ENCODE results near the gene KIF16B.
A peak's percentile ranks its signal among the peaks of the same experiment; 100 is the strongest.

The KIF16B gene

DNA sequence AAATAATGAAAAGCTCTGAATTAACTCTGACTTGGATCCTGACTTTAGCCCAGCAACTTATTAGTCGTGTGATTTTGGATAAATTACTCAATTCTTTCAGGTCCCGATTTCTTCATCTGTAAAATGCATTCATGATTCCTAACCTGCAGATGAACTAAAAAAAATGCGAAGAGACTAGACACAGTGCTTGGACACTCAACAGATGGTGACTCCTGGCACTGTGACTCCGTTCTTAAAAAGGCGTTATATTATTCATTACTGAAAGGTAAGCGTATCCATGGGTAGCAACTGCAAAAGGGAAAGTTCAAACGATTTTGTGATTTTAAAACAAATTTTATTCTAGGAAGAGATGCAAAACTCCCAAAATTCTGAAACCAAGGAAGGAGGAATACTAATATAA is 226.3 kb downstream of the KIF16B start:
- Histone ChIP-seq H3K9ac (ENCODE audit: low read length) (no peak overlapping the region), H3K36me3 (ENCODE audit: control insufficient read depth, insufficient read depth, low read length, severe bottlenecking) (no peaks in the 10 kb centered on the region), H3K4me3 (ENCODE audit: low read length) (no peak overlapping the region), H3K9me3 (ENCODE audit: control insufficient read depth, low read length) (no peaks in the 10 kb centered on the region), H3K27me3 (replicated peaks; ENCODE audit: control insufficient read depth, insufficient read depth, low read length) (no peaks in the 10 kb centered on the region), H3K4me1 (ENCODE audit: control insufficient read depth, insufficient read depth, low read length) (peaks cover 10% of the 10 kb centered on the region)
- DNase-seq (ENCODE audit: low read depth), result no peak

DNA sequence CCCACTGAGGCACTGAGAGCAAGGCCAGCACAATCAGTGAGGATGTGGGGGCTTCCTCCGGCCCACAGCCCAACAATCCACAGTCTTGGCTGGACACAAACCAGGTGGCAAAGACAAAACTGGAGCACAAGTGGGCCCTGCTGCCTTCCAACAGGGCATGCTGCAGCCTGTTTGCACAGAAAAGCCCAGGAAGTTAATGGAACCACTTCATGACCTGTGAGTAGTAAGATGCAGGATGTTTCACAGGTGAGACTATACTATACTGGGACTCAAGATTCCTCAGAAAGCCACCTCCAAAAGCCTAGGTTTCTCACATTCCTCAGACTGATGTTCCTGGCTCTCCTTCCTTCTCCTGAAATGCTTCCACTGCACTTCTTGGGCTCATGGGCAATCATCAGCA is 235.5 kb downstream of the KIF16B start:
- peaks cover 5% of the 10 kb centered on the region for H3K9me3 ChIP-seq (ENCODE audit: control insufficient read depth, low read length)
- H3K4me1 ChIP-seq (ENCODE audit: control insufficient read depth, insufficient read depth, low read length), result no peaks in the 10 kb centered on the region
- H3K27me3 ChIP-seq (replicated peaks; ENCODE audit: control insufficient read depth, insufficient read depth, low read length), result no peaks in the 10 kb centered on the region
- no peak for DNase-seq (ENCODE audit: low read depth)
- no peak overlapping the region for H3K4me3 ChIP-seq (ENCODE audit: low read length)
- no peak overlapping the region for H3K9ac ChIP-seq (ENCODE audit: low read length)
- peaks cover 12% of the 10 kb centered on the region for H3K36me3 ChIP-seq (ENCODE audit: control insufficient read depth, insufficient read depth, low read length, severe bottlenecking)

DNA sequence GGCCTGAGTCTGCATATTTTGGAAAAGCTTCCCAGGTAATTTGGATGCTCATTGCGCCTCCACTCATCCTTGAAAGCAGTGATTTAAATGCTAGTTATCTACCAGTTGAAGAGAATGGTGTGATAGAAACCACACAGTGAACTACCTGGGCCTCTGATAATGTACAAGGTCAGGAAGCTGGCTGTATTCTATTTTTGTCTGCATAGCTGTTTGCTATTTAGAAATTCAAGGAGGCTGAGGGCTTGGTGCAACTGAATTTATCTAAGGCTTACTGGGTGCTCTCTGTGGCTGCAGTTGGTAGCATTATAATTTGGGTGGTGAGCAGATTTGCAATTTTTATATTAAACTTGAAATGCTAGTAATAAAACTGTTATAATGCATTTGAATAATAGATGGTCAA is 245.6 kb downstream of the KIF16B start:
- Histone ChIP-seq H3K36me3 (ENCODE audit: control insufficient read depth, insufficient read depth, low read length, severe bottlenecking) (no peaks in the 10 kb centered on the region), H3K27me3 (replicated peaks; ENCODE audit: control insufficient read depth, insufficient read depth, low read length) (no peaks in the 10 kb centered on the region), H3K4me1 (ENCODE audit: control insufficient read depth, insufficient read depth, low read length) (peaks cover 6% of the 10 kb centered on the region), H3K9me3 (ENCODE audit: control insufficient read depth, low read length) (no peaks in the 10 kb centered on the region), H3K4me3 (ENCODE audit: low read length) (no peak overlapping the region), H3K9ac (ENCODE audit: low read length) (no peak overlapping the region)
- no peak for DNase-seq (ENCODE audit: low read depth)

DNA sequence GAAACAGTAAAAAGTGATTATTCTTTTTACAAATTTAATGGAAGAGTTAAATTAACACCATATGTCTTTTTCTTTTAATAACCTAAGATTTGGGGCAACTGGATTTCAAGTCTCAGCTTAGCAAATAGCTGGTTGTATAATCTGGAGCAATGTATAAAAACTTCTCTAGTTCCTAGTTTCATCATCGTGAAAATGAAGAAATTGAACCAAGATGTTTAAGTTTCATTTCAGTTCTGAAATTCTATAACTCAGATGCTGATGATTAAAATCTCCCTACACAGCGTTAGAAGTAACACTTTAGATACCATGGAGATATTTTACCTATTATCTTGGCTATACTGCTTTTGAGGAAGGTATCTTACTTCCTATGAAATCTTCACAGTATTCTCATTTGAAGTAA is 252.0 kb downstream of the KIF16B start:
- Histone ChIP-seq H3K4me3 (ENCODE audit: low read length) (no peak overlapping the region), H3K36me3 (ENCODE audit: control insufficient read depth, insufficient read depth, low read length, severe bottlenecking) (no peaks in the 10 kb centered on the region), H3K9me3 (ENCODE audit: control insufficient read depth, low read length) (no peaks in the 10 kb centered on the region), H3K4me1 (ENCODE audit: control insufficient read depth, insufficient read depth, low read length) (peaks cover 17% of the 10 kb centered on the region), H3K27me3 (replicated peaks; ENCODE audit: control insufficient read depth, insufficient read depth, low read length) (no peaks in the 10 kb centered on the region), H3K9ac (ENCODE audit: low read length) (peak overlapping the region; percentile 25)
- peak; percentile 44 for DNase-seq (ENCODE audit: low read depth)

- Histone ChIP-seq H3K9me3 (ENCODE audit: control insufficient read depth, low read length) (no peaks in the 10 kb centered on the region), H3K27me3 (replicated peaks; ENCODE audit: control insufficient read depth, insufficient read depth, low read length) (no peaks in the 10 kb centered on the region), H3K4me3 (ENCODE audit: low read length) (no peak overlapping the region), H3K36me3 (ENCODE audit: control insufficient read depth, insufficient read depth, low read length, severe bottlenecking) (no peaks in the 10 kb centered on the region), H3K9ac (ENCODE audit: low read length) (no peak overlapping the region), H3K4me1 (ENCODE audit: control insufficient read depth, insufficient read depth, low read length) (peaks cover 11% of the 10 kb centered on the region)
- DNase-seq (ENCODE audit: low read depth), result no peak
Measured at GRCh38 chr20:16317445-16318362, 255.5 kb downstream of the KIF16B start.

- DNase-seq (ENCODE audit: low read depth), result peak; percentile 5
- Histone ChIP-seq H3K4me3 (ENCODE audit: low read length) (no peak overlapping the region), H3K4me1 (ENCODE audit: control insufficient read depth, insufficient read depth, low read length) (peaks cover 6% of the 10 kb centered on the region), H3K9ac (ENCODE audit: low read length) (no peak overlapping the region), H3K36me3 (ENCODE audit: control insufficient read depth, insufficient read depth, low read length, severe bottlenecking) (no peaks in the 10 kb centered on the region), H3K27me3 (replicated peaks; ENCODE audit: control insufficient read depth, insufficient read depth, low read length) (no peaks in the 10 kb centered on the region), H3K9me3 (ENCODE audit: control insufficient read depth, low read length) (no peaks in the 10 kb centered on the region)
Measured at GRCh38 chr20:16316513-16316912, 256.7 kb downstream of the KIF16B start.

GRCh38 chr20:16314748-16315159 is 258.5 kb downstream of the KIF16B start:
- no peak for DNase-seq (ENCODE audit: low read depth)
- H3K9ac ChIP-seq (ENCODE audit: low read length), result no peak overlapping the region
- no peak overlapping the region for H3K4me3 ChIP-seq (ENCODE audit: low read length)
- peaks cover 4% of the 10 kb centered on the region for H3K4me1 ChIP-seq (ENCODE audit: control insufficient read depth, insufficient read depth, low read length)
- H3K27me3 ChIP-seq (replicated peaks; ENCODE audit: control insufficient read depth, insufficient read depth, low read length), result no peaks in the 10 kb centered on the region
- no peaks in the 10 kb centered on the region for H3K36me3 ChIP-seq (ENCODE audit: control insufficient read depth, insufficient read depth, low read length, severe bottlenecking)
- H3K9me3 ChIP-seq (ENCODE audit: control insufficient read depth, low read length), result no peaks in the 10 kb centered on the region

- Histone ChIP-seq H3K4me3 (ENCODE audit: low read length) (no peak overlapping the region), H3K4me1 (ENCODE audit: control insufficient read depth, insufficient read depth, low read length) (peaks cover 4% of the 10 kb centered on the region), H3K9ac (ENCODE audit: low read length) (no peak overlapping the region), H3K27me3 (replicated peaks; ENCODE audit: control insufficient read depth, insufficient read depth, low read length) (no peaks in the 10 kb centered on the region), H3K9me3 (ENCODE audit: control insufficient read depth, low read length) (no peaks in the 10 kb centered on the region), H3K36me3 (ENCODE audit: control insufficient read depth, insufficient read depth, low read length, severe bottlenecking) (no peaks in the 10 kb centered on the region)
- DNase-seq (ENCODE audit: low read depth), result no peak
Measured at GRCh38 chr20:16314320-16314719, 258.9 kb downstream of the KIF16B start.

GRCh38 chr20:16313917-16314316 is 259.3 kb downstream of the KIF16B start:
- no peaks in the 10 kb centered on the region for H3K27me3 ChIP-seq (replicated peaks; ENCODE audit: control insufficient read depth, insufficient read depth, low read length)
- no peak overlapping the region for H3K9ac ChIP-seq (ENCODE audit: low read length)
- no peaks in the 10 kb centered on the region for H3K9me3 ChIP-seq (ENCODE audit: control insufficient read depth, low read length)
- no peak overlapping the region for H3K4me3 ChIP-seq (ENCODE audit: low read length)
- no peak for DNase-seq (ENCODE audit: low read depth)
- H3K4me1 ChIP-seq (ENCODE audit: control insufficient read depth, insufficient read depth, low read length), result peaks cover 5% of the 10 kb centered on the region
- H3K36me3 ChIP-seq (ENCODE audit: control insufficient read depth, insufficient read depth, low read length, severe bottlenecking), result no peaks in the 10 kb centered on the region

DNA sequence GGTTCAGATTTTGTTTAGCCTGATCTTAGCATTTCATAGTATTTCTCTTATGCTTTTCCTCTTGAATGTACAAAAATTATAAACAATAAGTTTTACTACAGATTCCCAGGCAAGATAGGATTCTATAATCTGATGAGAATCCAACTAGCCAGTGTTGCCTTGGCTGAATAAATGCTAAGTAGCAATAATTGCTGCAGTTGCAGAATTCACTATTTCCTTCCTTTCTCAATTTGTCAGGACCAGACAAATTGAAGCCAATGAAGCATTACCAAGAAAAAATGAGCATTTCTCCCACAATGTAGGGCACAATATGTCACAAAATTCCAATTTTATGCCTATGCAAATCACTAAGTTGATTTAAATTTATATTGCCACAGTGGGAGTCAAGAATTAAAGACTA is 260.2 kb downstream of the KIF16B start:
- no peak for DNase-seq (ENCODE audit: low read depth)
- Histone ChIP-seq H3K9me3 (ENCODE audit: control insufficient read depth, low read length) (no peaks in the 10 kb centered on the region), H3K9ac (ENCODE audit: low read length) (no peak overlapping the region), H3K27me3 (replicated peaks; ENCODE audit: control insufficient read depth, insufficient read depth, low read length) (no peaks in the 10 kb centered on the region), H3K36me3 (ENCODE audit: control insufficient read depth, insufficient read depth, low read length, severe bottlenecking) (no peaks in the 10 kb centered on the region), H3K4me3 (ENCODE audit: low read length) (no peak overlapping the region), H3K4me1 (ENCODE audit: control insufficient read depth, insufficient read depth, low read length) (peaks cover 8% of the 10 kb centered on the region)

DNA sequence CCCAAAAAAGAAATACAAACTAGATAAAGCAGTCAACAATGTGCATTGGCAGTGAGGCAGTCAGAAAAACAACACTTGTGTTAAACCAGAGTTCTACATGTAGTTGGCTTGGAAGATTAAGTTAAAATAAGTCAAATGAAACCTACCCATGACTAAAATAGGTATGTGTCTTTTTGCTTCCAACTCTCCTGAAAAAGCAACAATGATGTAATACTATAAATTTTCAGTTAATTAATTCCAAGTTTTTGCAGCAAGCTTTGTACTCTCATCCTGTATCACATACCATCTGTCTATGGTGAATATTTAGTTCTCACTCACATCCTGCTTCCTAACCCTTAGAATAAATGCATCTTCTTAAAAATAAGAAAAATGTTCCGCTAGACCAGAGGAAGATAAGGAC is 261.5 kb downstream of the KIF16B start:
- Histone ChIP-seq H3K4me3 (ENCODE audit: low read length) (no peak overlapping the region), H3K9ac (ENCODE audit: low read length) (no peak overlapping the region), H3K9me3 (ENCODE audit: control insufficient read depth, low read length) (no peaks in the 10 kb centered on the region), H3K27me3 (replicated peaks; ENCODE audit: control insufficient read depth, insufficient read depth, low read length) (no peaks in the 10 kb centered on the region), H3K4me1 (ENCODE audit: control insufficient read depth, insufficient read depth, low read length) (peaks cover 5% of the 10 kb centered on the region), H3K36me3 (ENCODE audit: control insufficient read depth, insufficient read depth, low read length, severe bottlenecking) (no peaks in the 10 kb centered on the region)
- peak; percentile 10 for DNase-seq (ENCODE audit: low read depth)

DNA sequence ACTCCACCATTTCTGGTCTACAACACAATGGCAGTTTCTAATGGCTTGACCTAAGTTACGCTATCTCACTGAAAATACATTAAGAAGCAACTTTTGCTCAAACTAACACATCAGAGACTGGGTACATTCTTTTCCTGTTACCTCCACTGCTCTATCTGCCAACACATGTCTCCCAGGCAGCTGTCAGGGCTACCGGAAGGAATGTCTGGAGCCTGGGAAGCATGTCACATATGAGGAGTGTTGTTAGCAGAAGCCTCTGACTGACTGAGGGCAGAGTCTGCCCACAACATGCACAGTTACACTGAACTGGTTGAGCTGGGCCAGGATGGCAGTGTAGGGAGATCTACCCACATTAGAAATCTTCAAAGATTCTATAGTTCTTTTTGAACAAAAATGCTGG is 264.5 kb downstream of the KIF16B start:
- no peak for DNase-seq (ENCODE audit: low read depth)
- Histone ChIP-seq H3K9ac (ENCODE audit: low read length) (no peak overlapping the region), H3K27me3 (replicated peaks; ENCODE audit: control insufficient read depth, insufficient read depth, low read length) (no peaks in the 10 kb centered on the region), H3K4me3 (ENCODE audit: low read length) (no peak overlapping the region), H3K4me1 (ENCODE audit: control insufficient read depth, insufficient read depth, low read length) (peaks cover 4% of the 10 kb centered on the region), H3K9me3 (ENCODE audit: control insufficient read depth, low read length) (no peaks in the 10 kb centered on the region), H3K36me3 (ENCODE audit: control insufficient read depth, insufficient read depth, low read length, severe bottlenecking) (no peaks in the 10 kb centered on the region)

Measured in adipocyte (in vitro differentiated cells).